Measurements from ENCODE around the gene RRAD.
"Not testable (repeated sequence)": the region's sequence is repeated elsewhere in the genome, so short reads cannot be mapped to it uniquely, and the experiment has no call there.

RRAD gene

DNA sequence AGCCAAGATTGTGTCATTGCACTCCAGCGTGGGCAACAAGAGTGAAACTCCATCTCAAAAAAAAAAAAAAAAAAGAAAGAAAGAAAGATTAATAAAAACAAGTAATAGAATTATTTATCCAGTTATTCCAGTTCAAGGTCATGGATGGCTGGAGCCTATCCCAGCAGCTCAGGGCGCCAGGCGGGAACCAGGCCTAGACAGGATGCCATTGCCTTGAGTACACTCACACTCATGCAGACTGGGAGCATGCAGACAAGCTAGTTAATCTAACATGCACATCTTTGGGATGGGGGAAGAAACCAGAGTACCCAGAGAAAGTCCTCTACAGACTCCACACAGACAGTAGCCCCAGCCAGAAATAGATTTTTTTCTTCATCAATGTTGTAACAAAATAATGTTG, 27.1 kb downstream of the RRAD start:
- no peak for DNase-seq

DNA sequence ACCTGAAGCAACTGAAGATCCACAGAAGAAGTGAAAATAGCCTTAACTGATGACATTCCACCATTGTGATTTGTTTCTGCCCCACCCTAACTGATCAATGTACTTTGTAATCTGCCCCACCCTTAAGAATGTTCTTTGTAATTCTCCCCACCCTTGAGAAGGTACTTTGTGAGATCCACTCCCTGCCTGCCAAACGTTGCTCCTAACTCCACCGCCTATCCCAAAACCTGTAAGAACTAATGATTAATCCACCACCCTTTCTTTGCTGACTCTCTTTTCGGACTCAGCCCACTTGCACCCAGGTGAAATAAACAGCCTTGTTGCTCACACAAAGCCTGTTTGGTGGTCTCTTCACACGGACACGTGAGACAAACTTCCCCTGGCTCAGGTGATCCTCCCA, 28.7 kb downstream of the RRAD start:
- DNase-seq = not testable (repeated sequence)

- DNase-seq = no peak
Measured at GRCh38 chr16:66895999-66896398, 29.3 kb downstream of the RRAD start.

- DNase-seq = no peak
Measured at GRCh38 chr16:66895689-66895979, 29.7 kb downstream of the RRAD start.

DNA sequence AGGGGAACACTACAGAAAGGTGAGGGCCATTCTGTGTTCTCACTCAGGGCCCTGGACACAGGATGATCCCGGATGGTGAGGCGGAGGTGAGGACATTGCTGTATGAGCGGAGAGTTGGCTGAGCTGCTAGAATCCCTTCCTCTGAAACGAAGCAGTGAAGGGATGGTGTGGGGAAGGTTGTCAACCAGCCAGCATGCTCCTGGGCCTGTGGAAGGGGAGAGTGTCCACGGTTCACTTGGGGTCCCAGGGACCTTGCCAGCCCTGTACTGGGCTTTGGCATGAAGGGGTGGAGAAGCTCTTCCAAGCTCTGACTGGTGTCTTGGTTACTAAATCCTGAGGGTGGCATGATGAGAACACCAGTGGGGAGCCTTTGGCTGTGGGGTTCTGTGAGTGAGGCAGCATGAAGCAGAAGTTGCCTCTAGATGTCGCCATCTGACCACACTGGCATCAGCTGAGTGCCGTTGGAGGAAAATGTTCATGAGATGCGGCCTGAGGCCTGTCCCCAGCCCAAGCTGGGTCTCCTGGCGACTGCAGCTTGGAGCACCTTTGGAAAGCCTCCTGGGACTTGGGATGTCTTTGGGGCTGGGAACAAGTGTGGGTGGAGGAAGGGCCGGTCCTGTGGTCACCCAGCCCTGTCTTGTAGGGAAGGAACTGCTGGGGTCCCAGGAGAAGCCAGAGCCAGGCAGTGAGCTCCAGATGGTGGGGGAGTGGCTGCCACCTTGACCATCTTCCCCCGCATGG, 30.2 kb downstream of the RRAD start:
- peak; percentile 82 for DNase-seq

DNA sequence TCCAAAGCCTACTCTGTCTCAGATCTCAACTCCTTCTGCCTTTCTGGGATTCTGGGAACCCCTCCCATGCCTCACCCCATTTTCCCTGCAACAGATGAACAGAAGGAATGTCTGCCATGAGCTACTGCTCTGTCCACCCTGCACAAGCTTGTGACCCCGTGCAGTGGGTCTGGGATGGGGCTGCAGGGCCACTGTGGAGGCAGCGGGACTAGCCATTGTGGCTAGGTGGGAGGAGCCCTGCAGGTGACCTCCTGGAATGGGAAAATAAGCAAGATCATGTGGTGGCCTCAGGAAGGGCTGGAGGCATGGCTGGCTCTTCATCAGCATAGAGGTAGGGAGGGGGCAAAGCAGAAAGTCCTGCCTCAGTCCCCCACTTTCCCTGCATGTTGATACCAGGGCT, 31.3 kb downstream of the RRAD start:
- DNase-seq = no peak

GRCh38 chr16:66891797-66892196, 33.5 kb downstream of the RRAD start:
- no peak for DNase-seq

DNA sequence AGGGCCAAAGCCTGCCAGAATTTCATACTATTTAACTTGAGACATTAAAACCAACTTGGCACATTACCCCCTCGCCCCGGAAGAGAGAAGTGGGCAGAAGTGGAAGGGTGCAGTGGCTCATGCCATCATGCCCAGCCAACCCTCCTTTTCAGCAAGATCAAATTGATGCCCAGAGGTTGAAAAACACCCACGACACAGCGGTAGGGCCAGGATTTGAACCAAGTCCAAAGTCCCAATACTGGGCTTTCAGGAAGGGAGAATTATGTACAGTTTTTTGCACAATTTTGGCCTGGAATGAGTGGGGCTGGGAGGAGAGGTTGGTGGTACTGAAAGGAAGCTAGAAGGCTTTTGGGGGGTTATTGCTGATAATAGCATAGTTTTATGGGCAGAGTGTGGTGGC, 34.0 kb downstream of the RRAD start:
- no peak for DNase-seq

- DNase-seq = no peak
Measured at GRCh38 chr16:66890799-66891198, 34.5 kb downstream of the RRAD start.

GRCh38 chr16:66889622-66890021, 35.7 kb downstream of the RRAD start:
- DNase-seq = no peak

- DNase-seq = no peak
Measured at GRCh38 chr16:66888647-66889615, 36.4 kb downstream of the RRAD start.

DNA sequence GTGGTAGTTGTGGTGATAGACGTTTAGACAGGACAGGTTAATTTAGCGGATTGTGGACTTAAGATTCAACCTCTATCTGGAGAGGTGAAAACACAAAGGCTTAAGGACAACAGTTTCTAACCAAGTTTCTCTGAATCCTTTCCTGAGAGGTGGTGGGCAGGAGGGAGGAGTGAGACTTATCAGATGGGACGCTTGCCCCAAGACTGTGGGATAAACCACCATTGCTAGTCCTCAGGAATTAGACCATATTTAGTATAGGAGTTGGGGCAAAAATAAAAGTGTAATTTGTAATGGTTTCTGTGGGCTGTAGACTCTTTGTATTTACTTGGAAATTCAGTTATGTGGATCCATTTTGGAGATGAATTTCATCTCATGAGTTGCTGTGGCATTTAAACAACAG, 38.4 kb downstream of the RRAD start:
- DNase-seq = no peak

- DNase-seq = no peak
Measured at GRCh38 chr16:66886321-66886720, 39.0 kb downstream of the RRAD start.

DNA sequence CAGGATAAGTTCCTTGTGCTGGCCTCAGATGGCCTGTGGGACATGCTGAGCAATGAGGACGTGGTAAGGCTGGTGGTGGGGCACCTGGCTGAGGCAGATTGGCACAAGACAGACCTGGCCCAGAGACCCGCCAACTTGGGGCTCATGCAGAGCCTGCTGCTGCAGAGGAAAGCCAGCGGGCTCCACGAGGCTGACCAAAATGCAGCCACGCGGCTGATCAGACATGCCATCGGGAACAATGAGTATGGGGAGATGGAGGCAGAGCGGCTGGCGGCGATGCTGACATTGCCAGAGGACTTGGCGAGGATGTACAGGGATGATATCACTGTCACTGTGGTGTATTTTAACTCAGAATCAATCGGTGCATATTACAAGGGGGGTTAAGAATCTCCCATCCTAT, 39.8 kb downstream of the RRAD start:
- no peak for DNase-seq

DNA sequence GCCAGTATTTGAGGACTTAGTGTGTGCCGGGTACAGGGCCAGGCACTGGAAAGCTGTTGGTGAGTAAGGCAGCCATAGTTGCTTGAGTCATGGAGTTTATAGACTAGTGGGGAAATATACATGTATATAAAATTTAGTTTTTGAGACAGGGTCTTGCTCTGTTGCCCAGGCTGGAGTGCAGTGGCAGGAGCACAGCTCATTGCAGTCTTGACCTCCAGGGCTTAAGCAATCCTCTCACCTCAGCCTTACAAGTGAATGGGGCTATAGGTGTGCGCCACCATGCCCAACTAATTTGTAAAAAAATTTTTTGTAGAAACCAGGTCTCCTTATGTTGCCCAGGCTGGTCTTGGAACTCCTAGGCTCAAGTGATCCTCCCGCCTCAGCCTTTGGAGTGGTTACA, 42.6 kb downstream of the RRAD start:
- DNase-seq = no peak

DNA sequence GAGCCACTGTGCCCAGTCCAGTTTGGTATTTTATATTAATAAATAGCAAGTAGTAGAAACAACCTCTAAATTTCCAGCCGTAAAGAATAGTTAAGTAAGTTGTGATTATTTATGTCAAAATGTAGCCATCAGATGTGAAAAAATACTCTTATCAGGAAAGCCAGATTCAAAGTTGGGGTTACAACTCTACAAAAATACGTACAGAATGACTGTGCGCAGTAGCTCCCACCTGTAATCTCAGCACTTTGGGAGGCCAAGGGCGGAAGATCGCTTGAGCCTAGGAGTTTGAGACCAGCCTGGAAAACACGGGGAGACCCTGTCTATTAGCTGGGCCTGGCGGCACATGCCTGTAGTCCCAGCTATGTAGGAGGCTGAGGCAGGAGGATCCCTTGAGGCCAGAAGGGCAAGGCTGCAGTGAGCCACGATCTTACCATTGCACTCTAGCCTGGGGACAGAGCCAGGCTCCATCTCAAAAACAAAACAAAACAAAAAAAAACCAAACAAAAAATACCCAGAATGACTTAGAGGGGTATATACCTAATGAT, 43.3 kb downstream of the RRAD start:
- DNase-seq = no peak

- no peak for DNase-seq
Measured at GRCh38 chr16:66881560-66881959, 43.8 kb downstream of the RRAD start.

GRCh38 chr16:66881014-66881417, 44.3 kb downstream of the RRAD start:
- DNase-seq = no peak

GRCh38 chr16:66880288-66881013, 44.9 kb downstream of the RRAD start, which contains the start of gene PDP2:
TSS of gene PDP2 (plus strand) at chr16:66880515. CDS start at chr16:66884285, 3,770 bp downstream.
- DNase-seq = peak; percentile 97

DNA sequence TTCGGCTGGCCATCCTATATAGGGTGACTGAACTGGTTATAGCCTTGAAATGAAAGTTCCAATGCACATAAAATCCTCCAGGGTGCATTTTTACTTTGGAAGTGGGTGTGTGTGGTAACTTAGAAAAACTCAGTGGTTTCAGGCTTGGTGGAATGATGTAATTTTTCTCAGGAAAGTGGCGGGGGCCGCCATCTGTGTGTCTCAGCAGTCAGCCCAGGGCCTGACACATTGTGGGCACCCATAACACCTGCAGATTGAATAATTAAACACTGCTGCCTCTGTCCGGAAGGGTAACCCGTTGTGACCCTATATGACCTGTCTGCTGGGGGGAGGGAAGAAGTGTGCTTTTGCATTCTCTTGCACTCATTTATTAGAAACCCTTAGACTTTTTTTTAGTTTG, 47.3 kb downstream of the RRAD start:
- no peak for DNase-seq

- DNase-seq = no peak
Measured at GRCh38 chr16:66874079-66874775, 51.1 kb downstream of the RRAD start.

DNA sequence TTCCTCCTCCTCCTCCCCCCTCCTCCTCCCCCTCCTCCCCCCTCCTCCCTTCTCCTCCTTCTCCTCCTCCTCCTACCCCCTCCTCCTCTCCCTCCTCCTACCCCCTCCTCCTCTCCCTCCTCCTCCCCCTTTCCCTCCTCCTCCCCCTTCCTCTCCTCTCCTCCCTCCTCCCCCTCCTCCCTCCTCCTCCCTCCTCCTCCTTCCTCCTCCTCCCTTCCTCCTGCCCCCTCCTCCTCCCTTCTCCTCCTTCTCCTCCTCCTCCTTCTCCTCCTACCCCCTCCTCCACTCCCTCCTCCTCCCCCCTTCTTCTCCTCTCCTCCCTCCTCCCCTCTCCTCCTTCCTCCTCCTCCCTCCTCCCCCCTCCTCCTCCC, 51.7 kb downstream of the RRAD start:
- DNase-seq = no peak
